Left cardiac atrium (tissue), 4 donors: Measurements from ENCODE around the gene ATP8B4. TPM values are rescaled to one million over a fixed set of nuclear protein-coding genes. Genes with fewer than 3 reads are reported as not detected.

Source experiments
- ATAC-seq, 2 donors: fragments of 200-7000 bp; cut with Tn5 transposase; one replicate each; pipeline ENCODE4 v1.9.1; 2020; ENCODE audit warnings: mild to moderate bottlenecking in 2 of 2, moderate library complexity in 2 of 2
- DNase-seq: peaks from one replicate; pipeline ENCODE4 v3.0.0-alpha.2; 2020
- intact Hi-C, 2 donors: fragments of 100-400 bp; cut with DNase I; formaldehyde crosslinking; loops; one replicate each; pipeline versions ENCODE4 v1.14.1 to v1.15.1; 2022 to 2023
- total RNA-seq, 2 donors: library from RNA; stranded (reverse); fragmentation: NEBNext Ultra II Directional; extraction: Animal tissue kit (Norgen Biotek cat#: 25700); gene quantifications; one replicate each; pipeline ENCODE4 v1.2.1, GENCODE V29; 2021
- donor health status: DM: no; HTN: yes; CAD: no.
- donor health status: DM: no; HTN: yes; CAD: no; lungs with severe emphysema.
- donor health status: DM: yes; HTN: yes; CAD: no.
- donor health status: Dilated cardiomyopathy.

Gene ATP8B4
- total RNA-seq, 2 donors from 2014 or later, result 5.4 to 9.7 TPM

GRCh38 chr15:49864251-49864650, 254.8 kb downstream of the ATP8B4 start:
- intact Hi-C loops, result no loop called here
- no peak for DNase-seq
- ATAC-seq, result no peak

GRCh38 chr15:49863431-49864224, 255.4 kb downstream of the ATP8B4 start:
- ATAC-seq, result no peak
- DNase-seq, result no peak
- intact Hi-C loops, result no loop called here

- peak in 1 of 2 donors; percentile 34 for ATAC-seq
- no peak for DNase-seq
- intact Hi-C loops, result no loop called here
Measured at GRCh38 chr15:49860101-49860500, 258.9 kb downstream of the ATP8B4 start.

GRCh38 chr15:49857496-49858475, 261.2 kb downstream of the ATP8B4 start:
- intact Hi-C loops, result no loop called here
- DNase-seq, result no peak
- no peak for ATAC-seq

- ATAC-seq, result peak; percentile 91
- intact Hi-C loops, result no loop called here
Measured at GRCh38 chr15:49855917-49856637, 263.0 kb downstream of the ATP8B4 start.

GRCh38 chr15:49852756-49853155, 266.3 kb downstream of the ATP8B4 start:
- DNase-seq (no peak), ATAC-seq (no peak)
- intact Hi-C loops, result no loop called here

More at GRCh38 chr15:49855917-49856637, 263.0 kb downstream of the ATP8B4 start:
- DNase-seq, result no peak

- DNase-seq, result no peak
- no peak for ATAC-seq
- intact Hi-C loops, result no loop called here
Measured at GRCh38 chr15:49848807-49849206, 270.2 kb downstream of the ATP8B4 start.

GRCh38 chr15:49848282-49848724, 270.7 kb downstream of the ATP8B4 start:
- peak in 1 of 2 donors; percentile 73 for ATAC-seq
- DNase-seq, result no peak
- intact Hi-C loops, result no loop called here

GRCh38 chr15:49847423-49848281, 271.4 kb downstream of the ATP8B4 start:
- intact Hi-C loops, result no loop called here
- no peak for DNase-seq
- peak in 1 of 2 donors; percentile 38 for ATAC-seq

- intact Hi-C loops, result no loop called here
- ATAC-seq, result no peak
- DNase-seq, result no peak
Measured at GRCh38 chr15:49844390-49844789, 274.6 kb downstream of the ATP8B4 start.

GRCh38 chr15:49843725-49844124, 275.3 kb downstream of the ATP8B4 start:
- DNase-seq, result no peak
- intact Hi-C loops, result no loop called here
- no peak for ATAC-seq

GRCh38 chr15:49842031-49842730, 276.9 kb downstream of the ATP8B4 start:
- DNase-seq (no peak), ATAC-seq (no peak)
- intact Hi-C loops, result no loop called here

GRCh38 chr15:49832511-49832910, 286.5 kb downstream of the ATP8B4 start:
- DNase-seq, result no peak
- intact Hi-C loops, result no loop called here
- ATAC-seq, result peak; percentile 44 to 70

GRCh38 chr15:49831206-49831965, 287.6 kb downstream of the ATP8B4 start:
- peak; percentile 55 for DNase-seq
- intact Hi-C loops, result no loop called here
- peak; percentile 63 to 82 for ATAC-seq

GRCh38 chr15:49830391-49830790, 288.6 kb downstream of the ATP8B4 start:
- DNase-seq, result no peak
- intact Hi-C loops, result no loop called here

GRCh38 chr15:49827311-49827710, 291.7 kb downstream of the ATP8B4 start:
- ATAC-seq, result no peak
- intact Hi-C loops, result no loop called here
- DNase-seq, result no peak

More at GRCh38 chr15:49830391-49830790, 288.6 kb downstream of the ATP8B4 start:
- ATAC-seq, result no peak

GRCh38 chr15:49826640-49827234, 292.3 kb downstream of the ATP8B4 start:
- intact Hi-C loops, result no loop called here
- ATAC-seq, result no peak

More at GRCh38 chr15:49826640-49827234, 292.3 kb downstream of the ATP8B4 start:
- no peak for DNase-seq
